Measurements from ENCODE around the gene DNAH3.

DNA sequence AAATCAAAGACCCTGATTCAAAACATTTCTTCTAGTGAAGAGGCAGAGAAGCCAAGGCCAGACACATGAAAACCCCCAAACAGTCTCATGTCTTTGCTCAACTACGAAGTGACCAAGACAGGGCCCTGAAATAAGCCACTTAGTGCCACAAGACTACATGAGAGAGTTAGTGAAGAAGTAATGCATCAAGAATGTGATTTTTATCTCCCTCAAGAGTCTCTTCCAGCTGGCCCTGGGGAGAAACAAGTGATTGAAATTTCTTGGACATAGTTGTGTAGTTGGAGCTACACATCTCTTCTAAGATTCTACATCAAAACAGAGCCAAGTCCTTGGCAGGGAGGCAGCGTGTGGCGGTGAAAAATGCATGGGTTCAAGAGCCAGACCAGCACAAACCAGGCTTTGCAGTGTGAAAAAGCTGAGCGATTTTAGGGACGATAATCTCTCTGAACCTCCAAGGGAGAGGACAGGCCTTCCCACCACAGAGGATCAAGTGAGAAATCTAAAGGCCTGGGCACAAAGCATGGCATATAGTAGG lies 219.5 kb downstream of the DNAH3 start:
- TF ChIP-seq, protein P1, sequence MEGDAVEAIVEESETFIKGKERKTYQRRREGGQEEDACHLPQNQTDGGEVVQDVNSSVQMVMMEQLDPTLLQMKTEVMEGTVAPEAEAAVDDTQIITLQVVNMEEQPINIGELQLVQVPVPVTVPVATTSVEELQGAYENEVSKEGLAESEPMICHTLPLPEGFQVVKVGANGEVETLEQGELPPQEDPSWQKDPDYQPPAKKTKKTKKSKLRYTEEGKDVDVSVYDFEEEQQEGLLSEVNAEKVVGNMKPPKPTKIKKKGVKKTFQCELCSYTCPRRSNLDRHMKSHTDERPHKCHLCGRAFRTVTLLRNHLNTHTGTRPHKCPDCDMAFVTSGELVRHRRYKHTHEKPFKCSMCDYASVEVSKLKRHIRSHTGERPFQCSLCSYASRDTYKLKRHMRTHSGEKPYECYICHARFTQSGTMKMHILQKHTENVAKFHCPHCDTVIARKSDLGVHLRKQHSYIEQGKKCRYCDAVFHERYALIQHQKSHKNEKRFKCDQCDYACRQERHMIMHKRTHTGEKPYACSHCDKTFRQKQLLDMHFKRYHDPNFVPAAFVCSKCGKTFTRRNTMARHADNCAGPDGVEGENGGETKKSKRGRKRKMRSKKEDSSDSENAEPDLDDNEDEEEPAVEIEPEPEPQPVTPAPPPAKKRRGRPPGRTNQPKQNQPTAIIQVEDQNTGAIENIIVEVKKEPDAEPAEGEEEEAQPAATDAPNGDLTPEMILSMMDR (conservative IDR thresholded peaks at IDR 0.05), result no peak
- TF ChIP-seq EZH2 (IDR thresholded peaks at IDR 0.05; ENCODE audit: low read depth), result no peak

All from PC-9 (cell line).